Purkinje cell (primary cell): ENCODE data around the gene WDR13. TPM values are rescaled to one million over a fixed set of nuclear protein-coding genes. Genes with fewer than 3 reads are reported as not detected.

Source experiments
- polyA plus RNA-seq: library from polyadenylated mRNA; unstranded; fragments of >200 nt; fragmentation: Nextera tagmentation; gene quantifications from 2 replicates; pipeline ENCODE4 v1.2.1, GENCODE V29; 2014

WDR13 gene
- polyA plus RNA-seq, result 20.1 and 22.3 TPM in 2 replicates

DNA sequence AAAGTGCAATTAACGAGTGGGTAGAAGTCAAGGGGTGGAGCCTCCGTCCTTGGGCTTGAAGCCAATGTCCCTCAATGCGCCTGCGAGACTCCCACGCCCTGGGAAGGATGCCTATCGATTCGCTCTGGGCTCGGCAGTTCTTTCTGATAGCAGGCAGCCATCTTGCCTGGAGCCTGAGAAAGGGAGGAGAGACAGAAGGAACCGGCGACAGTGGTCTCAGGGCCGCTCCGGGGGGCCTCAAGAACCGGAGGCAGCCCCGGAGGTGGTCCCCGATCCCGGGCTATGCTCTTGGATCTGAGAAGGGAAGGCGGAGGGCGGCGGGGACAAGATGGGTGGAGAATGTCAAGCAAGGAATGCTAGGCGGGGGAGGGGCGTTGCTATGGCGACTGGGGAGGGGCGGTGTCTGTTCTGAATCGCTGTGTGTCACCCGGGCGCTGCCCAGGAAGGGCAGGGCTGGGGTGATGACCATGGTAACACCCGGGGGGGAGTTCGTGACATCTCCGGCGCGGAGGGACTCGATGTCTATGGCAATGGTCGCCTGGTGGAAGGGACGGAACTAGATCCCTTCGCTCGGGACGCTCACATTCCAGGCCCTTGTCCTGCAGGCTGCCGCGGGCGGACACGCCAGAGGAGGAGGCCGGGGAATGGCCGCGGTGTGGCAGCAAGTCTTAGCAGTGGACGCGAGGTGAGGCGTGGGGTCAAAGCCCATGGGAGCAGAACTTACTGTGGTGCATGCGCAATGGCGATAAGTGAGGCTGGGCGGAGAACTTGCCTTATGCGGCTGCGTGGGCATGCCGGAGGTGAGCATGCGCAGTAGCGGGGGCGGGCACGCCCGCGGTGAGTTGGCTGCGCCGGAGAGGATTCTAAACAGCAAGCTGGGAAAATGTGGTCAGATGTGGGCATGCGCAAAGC lies at the start of gene WDR13:
TSS of gene WDR13 (plus strand) at position 140 of the 912 bp plus-strand sequence. CDS start at position 645, 505 bp downstream.

DNA sequence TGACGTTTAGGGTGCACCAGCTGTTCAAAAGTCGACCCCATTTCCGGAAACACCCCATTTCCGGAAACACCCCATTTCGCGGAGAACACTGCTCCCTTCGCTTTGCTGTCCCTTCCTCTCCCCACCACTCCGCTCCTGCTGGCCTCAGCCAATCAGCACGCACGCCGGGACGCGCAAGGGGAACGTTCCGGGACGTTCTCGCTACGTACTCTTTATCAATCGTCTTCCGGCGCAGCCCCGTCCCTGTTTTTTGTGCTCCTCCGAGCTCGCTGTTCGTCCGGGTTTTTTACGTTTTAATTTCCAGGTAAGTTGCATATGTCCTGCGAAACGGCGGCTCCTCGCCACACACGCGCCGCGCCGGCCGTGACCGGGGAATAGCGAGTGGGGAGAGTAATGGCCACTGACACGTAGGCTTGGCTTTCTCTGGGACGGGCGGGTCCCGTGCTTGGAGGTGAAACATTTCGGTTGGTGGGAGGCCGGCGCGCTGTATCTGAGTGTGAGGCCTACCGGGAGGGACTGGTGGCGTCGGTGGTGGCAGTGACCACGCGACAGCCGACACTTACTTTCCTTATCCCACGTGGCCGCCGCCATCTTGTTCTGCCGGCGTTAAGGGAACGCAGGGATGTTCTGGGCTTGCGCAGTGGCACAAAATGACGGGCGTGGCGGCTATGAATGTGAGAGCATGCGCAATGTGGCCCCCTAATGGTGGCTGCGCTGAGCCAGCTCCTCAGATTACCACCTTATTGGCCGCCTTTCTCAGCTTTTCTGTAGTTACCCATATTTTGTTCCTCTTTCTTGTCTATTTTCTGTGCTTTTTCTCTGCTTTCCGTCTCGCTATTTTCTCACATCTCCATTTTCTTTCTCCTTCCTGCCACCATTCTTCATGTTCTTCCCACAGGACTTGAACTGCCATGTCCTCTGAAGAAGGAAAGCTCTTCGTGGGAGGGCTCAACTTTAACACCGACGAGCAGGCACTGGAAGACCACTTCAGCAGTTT lies 22.7 kb upstream of the WDR13 start, which contains the start of gene RBM3:
TSS of gene RBM3 (plus strand) at position 215 of the 997 bp plus-strand sequence. CDS start at position 912, 697 bp downstream.

Other genes with a start within 250 kb of the WDR13 start
- gene SSX3, start 240.8 kb upstream of the WDR13 start, polyA plus RNA-seq, result 0.32 TPM in 1 of 2 replicates, not detected in the other
- not detected in 2 replicates for gene SSX4, start 214.0 kb upstream of the WDR13 start, polyA plus RNA-seq
- gene SSX4B, start 185.5 kb upstream of the WDR13 start, polyA plus RNA-seq, result not detected in 2 replicates
- gene SLC38A5, start 127.2 kb upstream of the WDR13 start, polyA plus RNA-seq, result not detected in 2 replicates
- gene FTSJ1, start 121.3 kb upstream of the WDR13 start, polyA plus RNA-seq, result 23.4 and 25.6 TPM in 2 replicates
- 11.5 and 19.8 TPM in 2 replicates for gene PORCN, start 88.5 kb upstream of the WDR13 start, polyA plus RNA-seq
- 102 and 134 TPM in 2 replicates for gene EBP, start 75.7 kb upstream of the WDR13 start, polyA plus RNA-seq
- 2.4 and 4.2 TPM in 2 replicates for gene TBC1D25, start 57.8 kb upstream of the WDR13 start, polyA plus RNA-seq
- 37.2 and 38.7 TPM in 2 replicates for gene RBM3, start 23.0 kb upstream of the WDR13 start, polyA plus RNA-seq
- gene WAS, start 86.3 kb downstream of the WDR13 start, polyA plus RNA-seq, result not detected in 2 replicates
- 0.32 and 0.48 TPM in 2 replicates for gene SUV39H1, start 99.2 kb downstream of the WDR13 start, polyA plus RNA-seq
- 3.0 TPM in 1 of 2 replicates, not detected in the other for gene GLOD5, start 164.3 kb downstream of the WDR13 start, polyA plus RNA-seq
- gene GATA1, start 189.1 kb downstream of the WDR13 start, polyA plus RNA-seq, result not detected in 2 replicates
- 18.2 and 20.9 TPM in 2 replicates for gene HDAC6, start 204.6 kb downstream of the WDR13 start, polyA plus RNA-seq
- gene ERAS, start 229.0 kb downstream of the WDR13 start, polyA plus RNA-seq, result not detected in 2 replicates
- gene PCSK1N, start 238.1 kb downstream of the WDR13 start, polyA plus RNA-seq, result 12.2 and 25.7 TPM in 2 replicates